Stimulated activated CD8-positive, alpha-beta memory T cell treated with anti-CD3 and anti-CD28 coated beads, Interleukin-4, amount 100 ng/mL, for 24 hours (primary cell): ENCODE results near the gene CFAP100.

ENCODE experiments used
- DNase-seq: peaks from one replicate; pipeline ENCODE4 v3.0.0-alpha.2; 2020; ENCODE audit warnings: low read depth

CFAP100 gene

DNA sequence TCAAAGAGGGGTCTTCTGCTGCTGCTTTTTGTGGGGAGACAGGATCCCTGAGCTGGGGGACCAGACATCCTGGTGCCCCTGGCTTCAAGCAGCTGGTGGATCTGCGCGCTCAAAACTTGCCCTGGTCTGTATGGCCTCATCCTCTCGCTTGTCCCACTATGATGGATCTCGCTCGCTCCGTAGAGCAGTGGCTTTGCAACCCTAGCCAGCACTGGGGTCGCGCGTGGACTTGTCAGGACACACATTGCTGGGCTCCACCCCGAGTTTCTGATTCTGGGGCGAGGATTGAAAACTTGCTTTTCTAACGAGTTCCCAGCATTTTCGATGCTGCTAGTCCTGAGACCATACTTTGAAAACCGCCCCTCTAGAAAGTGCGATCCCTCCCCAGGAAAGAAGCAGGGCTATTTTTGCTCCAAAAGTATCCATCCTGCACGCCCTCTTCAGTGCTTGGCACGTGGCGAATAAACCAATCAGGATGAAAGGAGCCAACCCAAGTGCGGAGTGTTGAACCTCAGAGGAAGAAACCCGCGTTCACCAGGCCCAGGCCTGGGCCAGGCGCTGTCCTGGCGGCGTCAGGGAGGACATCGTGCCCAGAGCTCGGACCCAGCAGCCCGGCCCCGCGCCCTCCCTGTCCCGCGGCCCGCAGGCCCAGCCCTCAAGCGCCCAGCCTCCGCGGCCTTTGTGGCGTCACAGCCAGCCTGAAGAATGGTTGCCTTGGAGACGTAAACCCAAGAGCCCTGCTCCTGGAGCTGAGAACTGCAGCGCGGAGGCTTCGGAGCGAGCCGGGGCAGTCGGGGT is at the start of gene CFAP100:
CFAP100 (plus strand) TSS at position 731 of the 798 bp plus-strand sequence. CDS start 1,092 bp downstream, outside the sequence.
- no peak for DNase-seq

DNA sequence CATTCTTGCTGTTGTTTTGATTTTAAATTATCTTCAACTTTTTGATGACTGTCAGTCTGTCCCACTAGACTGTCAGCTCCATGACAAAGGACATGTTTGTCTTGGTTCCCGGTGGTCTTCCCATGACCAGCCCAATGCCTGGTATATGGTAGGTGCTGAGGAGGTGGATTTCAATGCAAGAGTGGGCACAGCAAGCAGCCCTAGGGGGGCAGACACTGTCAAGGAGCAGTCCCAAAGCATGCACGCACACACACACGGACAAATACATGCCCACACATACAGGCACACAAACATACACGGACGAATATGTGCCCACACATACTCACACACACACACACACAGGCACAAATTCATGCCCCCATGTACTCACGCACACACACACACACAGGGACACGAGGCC is 49.5 kb upstream of the CFAP100 start:
- DNase-seq, result no peak

GRCh38 chr3:126345641-126346460 is 48.9 kb upstream of the CFAP100 start:
- no peak for DNase-seq

DNA sequence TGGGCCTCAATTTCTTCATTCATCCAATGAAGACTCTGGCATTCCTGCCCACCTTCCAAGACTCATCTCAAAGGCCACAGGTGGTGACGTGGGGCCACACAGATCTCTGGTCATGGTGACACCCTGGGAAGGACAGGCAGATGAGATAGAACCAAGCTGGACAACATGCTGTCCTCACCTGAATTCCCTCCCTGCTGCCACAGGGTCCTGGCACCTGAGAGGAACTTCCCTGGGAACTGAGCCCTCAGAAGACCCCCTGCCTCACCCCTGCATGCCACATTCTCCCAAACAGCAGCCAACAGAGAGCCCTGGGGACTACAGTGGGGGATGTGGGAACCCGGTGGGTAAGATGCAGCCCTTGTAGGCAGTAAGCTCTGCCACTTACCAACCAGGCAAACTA is 48.2 kb upstream of the CFAP100 start:
- no peak for DNase-seq

GRCh38 chr3:126347543-126348161 is 47.1 kb upstream of the CFAP100 start:
- no peak for DNase-seq

- no peak for DNase-seq
Observed at GRCh38 chr3:126348308-126348920, 46.3 kb upstream of the CFAP100 start.

GRCh38 chr3:126349071-126349470 is 45.6 kb upstream of the CFAP100 start:
- DNase-seq, result no peak

DNA sequence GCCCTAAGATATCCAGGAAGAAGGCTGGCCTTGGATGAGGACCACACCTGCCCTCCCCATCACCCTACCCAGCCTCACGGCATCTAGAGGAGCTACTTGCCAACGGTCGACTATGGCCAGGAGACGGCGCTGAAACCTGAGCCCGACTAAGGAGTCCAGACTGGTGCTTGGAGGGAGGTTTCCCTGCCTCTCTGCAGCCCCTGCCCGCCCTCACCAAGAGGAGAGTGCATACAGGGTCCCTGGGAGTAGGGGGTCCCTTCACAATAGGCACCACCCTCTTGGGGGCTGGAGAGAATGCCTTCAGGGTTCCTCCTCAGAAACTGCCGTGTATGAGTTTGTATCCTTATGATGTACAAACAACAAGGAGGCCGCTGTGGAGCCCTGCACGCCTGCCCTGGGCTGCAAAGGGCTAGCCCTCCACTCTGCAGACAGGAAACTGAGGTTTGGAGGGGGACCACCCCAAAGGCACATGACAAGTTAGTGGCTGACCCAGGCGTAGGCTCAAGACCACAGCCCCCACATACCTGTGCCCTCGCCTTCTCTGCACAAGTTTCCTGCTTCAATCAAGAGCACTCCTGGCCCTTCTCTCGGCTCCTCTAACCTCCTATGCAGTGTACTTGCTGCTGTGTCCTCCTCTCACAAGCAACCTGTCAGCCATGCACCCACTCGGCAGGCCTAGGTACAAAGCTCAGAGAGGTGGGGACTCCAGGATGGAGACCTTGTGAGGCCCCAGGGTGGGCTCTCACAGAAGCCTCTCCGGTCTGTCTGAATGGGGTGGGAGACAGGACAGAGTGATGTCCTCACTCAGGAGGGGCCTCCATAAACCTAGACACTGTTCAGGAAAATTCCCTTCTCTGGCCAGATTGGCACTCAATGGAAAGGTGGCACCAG is 44.9 kb upstream of the CFAP100 start:
- no peak for DNase-seq

DNA sequence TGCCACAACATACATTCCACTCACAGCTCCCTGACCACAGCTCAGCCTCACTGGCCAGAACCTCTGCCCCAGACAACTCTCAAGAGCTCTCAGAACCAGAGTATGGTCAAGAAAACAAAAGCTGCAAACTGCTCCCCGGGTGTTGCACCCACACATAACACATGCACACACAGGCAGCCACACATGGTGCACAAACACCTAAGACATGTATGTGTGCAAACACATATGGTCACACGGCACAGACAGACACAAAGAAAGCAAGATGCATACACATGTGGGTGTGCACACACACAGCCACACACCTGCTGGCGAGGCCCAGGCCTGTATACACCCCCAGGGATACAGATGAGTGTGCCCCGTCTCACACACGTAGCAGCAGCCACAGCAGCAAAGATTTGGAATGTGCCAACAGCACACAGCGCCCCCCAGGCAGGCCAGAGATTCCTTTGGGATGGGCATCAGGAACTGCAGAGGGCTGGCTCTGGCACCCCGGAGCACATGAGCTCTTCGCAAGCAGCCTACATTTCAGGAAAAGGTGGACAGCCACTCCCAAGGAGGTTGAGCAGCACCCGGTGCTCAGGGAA is 44.1 kb upstream of the CFAP100 start:
- no peak for DNase-seq

DNA sequence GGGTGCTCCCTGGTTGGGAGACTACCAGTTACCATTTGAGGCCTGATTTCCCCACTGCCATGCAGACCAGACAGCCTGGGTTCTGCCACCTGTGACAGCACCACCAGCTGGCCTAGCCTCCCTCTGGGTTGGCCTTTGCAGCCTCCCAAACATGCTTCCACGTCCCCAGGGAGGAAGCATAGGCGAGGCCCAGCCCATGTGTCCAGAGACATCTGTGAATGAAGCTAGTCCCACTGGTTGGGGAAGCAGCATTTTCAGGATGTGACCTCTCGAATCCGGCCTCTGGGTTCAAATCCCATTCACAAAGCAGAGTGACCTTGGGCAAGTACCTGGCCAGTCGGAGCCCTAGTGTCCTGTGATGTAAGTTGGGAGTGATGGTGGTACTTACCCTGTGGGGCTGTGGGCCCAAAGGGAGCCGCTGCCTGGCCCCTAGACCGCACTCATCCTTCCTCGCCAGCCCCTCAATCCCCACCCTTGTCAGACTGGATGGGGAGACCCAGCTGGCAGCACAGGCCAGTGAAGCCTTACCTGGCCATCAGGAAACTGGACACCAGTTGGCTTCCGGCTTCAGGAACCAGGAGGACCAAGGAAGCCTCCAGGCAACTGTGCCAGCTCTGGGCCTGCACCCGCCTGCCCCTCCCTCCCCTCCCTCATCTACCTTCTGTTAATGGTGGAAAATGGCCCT is 43.5 kb upstream of the CFAP100 start:
- DNase-seq, result no peak

DNA sequence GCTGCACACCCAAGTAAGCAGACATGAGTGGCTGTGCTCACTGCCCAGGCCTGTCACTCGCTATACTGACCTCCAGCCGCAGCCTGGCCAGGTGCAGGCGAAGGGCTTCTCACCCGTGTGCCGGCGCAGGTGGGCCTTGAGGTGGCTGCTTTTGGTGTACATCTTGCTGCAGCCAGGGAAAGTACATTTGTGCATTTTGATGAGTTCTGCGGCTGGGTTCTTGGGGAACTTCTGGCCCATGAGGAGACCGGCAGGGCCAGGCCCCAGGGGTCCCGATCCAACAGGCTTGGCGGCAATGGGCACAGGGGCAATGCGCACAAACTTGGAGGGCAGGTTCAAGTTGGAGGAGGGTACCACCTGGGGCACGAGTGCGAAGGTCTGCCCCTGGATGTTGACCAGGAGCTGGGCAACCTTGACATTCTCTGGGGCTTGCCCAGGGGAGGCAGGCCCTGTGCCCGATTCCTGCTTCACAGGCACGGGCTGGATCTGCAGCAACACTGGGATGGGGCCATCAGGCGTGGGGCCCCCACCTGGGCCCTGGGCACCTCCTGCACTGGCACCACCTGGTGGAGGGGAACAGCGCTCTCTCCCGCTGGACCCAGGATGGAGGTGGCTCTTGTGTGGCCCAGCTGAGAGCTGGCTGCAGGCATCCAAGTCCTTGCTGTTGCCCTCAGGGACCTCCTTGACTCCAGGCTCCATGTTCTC is 42.8 kb upstream of the CFAP100 start:
- DNase-seq, result no peak

DNA sequence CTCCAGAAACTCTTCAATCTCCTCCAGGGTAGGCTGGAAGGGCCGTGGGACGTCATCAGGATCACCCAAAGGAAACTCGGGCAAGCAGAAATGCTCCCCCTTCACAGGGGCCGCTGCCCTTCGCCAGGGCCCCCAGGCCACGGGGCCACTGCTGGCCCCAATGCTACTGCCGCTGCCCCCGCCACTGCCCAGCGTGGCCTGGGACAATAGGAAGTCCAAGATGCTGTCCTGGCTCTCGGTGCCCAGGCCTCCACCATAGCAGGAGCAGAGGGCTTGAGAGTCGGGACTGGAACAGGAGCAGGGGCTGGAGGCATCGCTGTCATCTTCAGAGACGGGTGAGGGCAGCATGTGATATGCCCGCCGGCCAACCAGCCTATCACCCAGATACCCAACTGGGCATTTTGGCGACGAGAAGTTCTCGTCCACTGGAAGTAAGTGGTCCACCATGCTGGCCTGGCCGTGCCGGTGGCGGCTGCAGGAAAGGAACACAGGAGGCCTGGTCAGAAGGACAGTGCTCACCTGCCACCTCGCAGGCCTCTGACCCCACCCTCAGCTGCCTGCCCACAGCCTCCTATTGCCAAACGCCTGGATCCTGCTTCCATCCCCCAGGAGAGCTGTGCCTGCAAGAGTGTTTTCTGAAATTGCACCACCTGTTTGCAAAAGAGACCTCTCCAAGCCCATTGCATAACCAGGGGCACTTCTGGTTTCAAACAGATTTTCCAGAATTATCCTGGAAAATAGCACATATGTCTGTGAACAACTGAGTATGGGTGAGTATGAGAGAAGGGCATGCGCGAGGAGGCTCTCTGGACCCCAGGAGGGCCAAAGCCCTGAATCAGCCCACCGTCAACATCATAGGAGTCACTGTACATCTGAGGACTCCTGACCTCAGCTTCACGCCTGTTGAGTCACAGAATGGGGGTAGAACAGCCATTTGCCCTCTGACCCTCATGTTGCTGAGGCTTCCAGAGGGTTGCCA is 41.9 kb upstream of the CFAP100 start:
- DNase-seq, result no peak

GRCh38 chr3:126353694-126354321 is 40.9 kb upstream of the CFAP100 start:
- DNase-seq, result no peak

DNA sequence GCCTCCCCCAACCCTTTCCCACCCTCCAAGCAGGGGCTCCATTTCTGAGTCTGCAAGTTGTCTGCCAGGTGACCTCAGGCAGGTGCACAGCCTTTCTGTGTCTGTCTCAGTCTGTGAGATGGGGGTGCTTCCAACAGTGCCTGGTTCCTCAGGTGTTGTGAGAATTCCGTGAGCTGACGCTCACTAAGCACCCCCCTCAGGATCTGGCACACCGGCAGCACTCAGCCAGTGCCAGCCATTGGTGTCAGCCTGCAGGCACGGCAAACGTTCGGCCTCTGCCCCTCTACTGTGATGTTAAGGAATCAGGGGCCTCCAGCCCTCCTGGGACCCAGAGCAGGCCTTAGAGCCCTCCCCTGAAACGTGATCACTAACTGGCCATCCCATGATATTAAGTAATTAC is 39.9 kb upstream of the CFAP100 start:
- DNase-seq, result no peak

GRCh38 chr3:126355251-126355650 is 39.5 kb upstream of the CFAP100 start:
- no peak for DNase-seq

- no peak for DNase-seq
Observed at GRCh38 chr3:126355777-126356372, 38.8 kb upstream of the CFAP100 start.
